G401.6 (cell line): ENCODE measurements around the gene SLC2A2.

Source experiments
- FAIRE-seq: peaks from 2 replicates; lab custom pipeline; 2012; peaks lifted over from hg19 to GRCh38; lab: Jason Lieb, UNC

Gene SLC2A2

GRCh38 chr3:171028779-171029232 lies 2.3 kb upstream of the SLC2A2 start:
- FAIRE-seq, result no peak

GRCh38 chr3:171028025-171028778 lies 1.7 kb upstream of the SLC2A2 start:
- no peak for FAIRE-seq

GRCh38 chr3:171023566-171023965 lies 3.0 kb downstream of the SLC2A2 start:
- no peak for FAIRE-seq

- FAIRE-seq, result no peak
These were observed 5.1 kb downstream of the SLC2A2 start for GRCh38 chr3:171021377-171021776.

- FAIRE-seq, result no peak
These were observed 8.2 kb downstream of the SLC2A2 start for GRCh38 chr3:171018156-171018935.

- no peak for FAIRE-seq
These were observed 12.4 kb downstream of the SLC2A2 start for GRCh38 chr3:171013822-171014748.

- FAIRE-seq, result no peak
These were observed 14.6 kb downstream of the SLC2A2 start for GRCh38 chr3:171011873-171012336.

- FAIRE-seq, result no peak
These were observed 15.2 kb downstream of the SLC2A2 start for GRCh38 chr3:171011109-171011872.

GRCh38 chr3:171007316-171007715 lies 19.2 kb downstream of the SLC2A2 start:
- FAIRE-seq, result no peak

- no peak for FAIRE-seq
These were observed 20.9 kb downstream of the SLC2A2 start for GRCh38 chr3:171005648-171006047.

GRCh38 chr3:171001957-171002694 lies 24.4 kb downstream of the SLC2A2 start:
- FAIRE-seq, result no peak

GRCh38 chr3:171001250-171001893 lies 25.1 kb downstream of the SLC2A2 start:
- FAIRE-seq, result no peak

GRCh38 chr3:171000281-171000680 lies 26.2 kb downstream of the SLC2A2 start:
- no peak for FAIRE-seq

GRCh38 chr3:170999737-171000242 lies 26.7 kb downstream of the SLC2A2 start:
- FAIRE-seq, result no peak

- no peak for FAIRE-seq
These were observed 28.3 kb downstream of the SLC2A2 start for GRCh38 chr3:170997961-170998913.

GRCh38 chr3:170992854-170993253 lies 33.7 kb downstream of the SLC2A2 start:
- no peak for FAIRE-seq

GRCh38 chr3:170991664-170992063 lies 34.9 kb downstream of the SLC2A2 start:
- FAIRE-seq, result no peak

GRCh38 chr3:170989100-170989648 lies 37.3 kb downstream of the SLC2A2 start:
- FAIRE-seq, result no peak

GRCh38 chr3:170988378-170988777 lies 38.1 kb downstream of the SLC2A2 start:
- no peak for FAIRE-seq
